ENCODE data around the gene VPS37C. TPM values are rescaled to one million over a fixed set of nuclear protein-coding genes. Genes with fewer than 3 reads are reported as not detected.

VPS37C gene
- total RNA-seq, 3 donors from 2014 or later (not counting 1 experiment from before 2014, with no cell fraction given), result 6.4 to 6.9 (median 6.5) TPM

GRCh38 chr11:61174273-61174672 lies 13.0 kb upstream of the VPS37C start:
- Mint-ChIP-seq H3K4me1 (peaks cover 11 to 13% of the 10 kb centered on the region in 2 donors), H3K36me3 (no peaks in the 10 kb centered on the region), H3K9me3 (no peaks in the 10 kb centered on the region), H3K27ac (no peak overlapping the region), H3K4me3 (no peak overlapping the region), H3K27me3 (ENCODE audit: low read depth in 2 of 2) (peaks cover 9 to 29% of the 10 kb centered on the region in 2 donors)
- TF ChIP-seq CTCF (IDR thresholded peaks at IDR 0.05), result no peak
- no peaks in the 10 kb centered on the region for H3K9me3 ChIP-seq (ENCODE audit: control insufficient read depth, insufficient read depth, low read length)
- H3K4me1 ChIP-seq (ENCODE audit: control insufficient read depth, insufficient read depth, low read length), result no peaks in the 10 kb centered on the region
- intact Hi-C loops (cut with micrococcal nuclease), result no loop called here
- 73% methylated on average over 6 of the region's 6 CpGs for WGBS (ENCODE audit: insufficient coverage)
- no peak for DNase-seq
- no peak overlapping the region for H3K27ac ChIP-seq (ENCODE audit: low read length)
- no peak for ATAC-seq
- no peak overlapping the region for H3K4me3 ChIP-seq (ENCODE audit: low read length)
- H3K36me3 ChIP-seq (ENCODE audit: control insufficient read depth, insufficient read depth, low read length), result no peaks in the 10 kb centered on the region
- peaks cover 2% of the 10 kb centered on the region for H3K27me3 ChIP-seq (ENCODE audit: control insufficient read depth, insufficient read depth, low read length)

GRCh38 chr11:61173456-61173855 lies 12.2 kb upstream of the VPS37C start:
- H3K27me3 Mint-ChIP-seq (ENCODE audit: low read depth in 2 of 2), result peaks cover 9 to 27% of the 10 kb centered on the region in 2 donors

GRCh38 chr11:61172888-61173287 lies 11.7 kb upstream of the VPS37C start:
- Mint-ChIP-seq H3K27ac (no peak overlapping the region), H3K4me1 (peaks cover 11 to 13% of the 10 kb centered on the region in 2 donors), H3K27me3 (ENCODE audit: low read depth in 2 of 2) (peaks cover 9 to 27% of the 10 kb centered on the region in 2 donors), H3K9me3 (no peaks in the 10 kb centered on the region), H3K36me3 (no peaks in the 10 kb centered on the region), H3K4me3 (no peak overlapping the region)
- Histone ChIP-seq H3K4me3 (ENCODE audit: low read length) (no peak overlapping the region), H3K27me3 (ENCODE audit: control insufficient read depth, insufficient read depth, low read length) (peaks cover 2% of the 10 kb centered on the region), H3K36me3 (ENCODE audit: control insufficient read depth, insufficient read depth, low read length) (no peaks in the 10 kb centered on the region), H3K9me3 (ENCODE audit: control insufficient read depth, insufficient read depth, low read length) (no peaks in the 10 kb centered on the region), H3K27ac (ENCODE audit: low read length) (no peak overlapping the region), H3K4me1 (ENCODE audit: control insufficient read depth, insufficient read depth, low read length) (peaks cover 3% of the 10 kb centered on the region)
- ATAC-seq (no peak), DNase-seq (no peak)
- no peak for TF ChIP-seq CTCF (IDR thresholded peaks at IDR 0.05)
- 84% methylated on average over 3 of the region's 3 CpGs for WGBS (ENCODE audit: insufficient coverage)
- intact Hi-C loops (cut with micrococcal nuclease), result no loop called here

More at GRCh38 chr11:61173456-61173855, 12.2 kb upstream of the VPS37C start:
- ATAC-seq, result no peak
- H3K4me3 ChIP-seq (ENCODE audit: low read length), result no peak overlapping the region
- intact Hi-C loops (cut with micrococcal nuclease), result no loop called here
- Mint-ChIP-seq H3K4me1 (peaks cover 11 to 13% of the 10 kb centered on the region in 2 donors), H3K4me3 (no peak overlapping the region), H3K36me3 (no peaks in the 10 kb centered on the region), H3K9me3 (no peaks in the 10 kb centered on the region), H3K27ac (no peak overlapping the region)
- no peaks in the 10 kb centered on the region for H3K4me1 ChIP-seq (ENCODE audit: control insufficient read depth, insufficient read depth, low read length)
- no peaks in the 10 kb centered on the region for H3K36me3 ChIP-seq (ENCODE audit: control insufficient read depth, insufficient read depth, low read length)
- no peak for DNase-seq
- H3K27me3 ChIP-seq (ENCODE audit: control insufficient read depth, insufficient read depth, low read length), result peaks cover 2% of the 10 kb centered on the region
- WGBS (ENCODE audit: insufficient coverage), result 90% methylated on average over 4 of the region's 4 CpGs
- H3K9me3 ChIP-seq (ENCODE audit: control insufficient read depth, insufficient read depth, low read length), result no peaks in the 10 kb centered on the region
- no peak overlapping the region for H3K27ac ChIP-seq (ENCODE audit: low read length)
- no peak for TF ChIP-seq CTCF (IDR thresholded peaks at IDR 0.05)

- H3K9me3 ChIP-seq (ENCODE audit: control insufficient read depth, insufficient read depth, low read length), result no peaks in the 10 kb centered on the region
- peaks cover 3% of the 10 kb centered on the region for H3K4me1 ChIP-seq (ENCODE audit: control insufficient read depth, insufficient read depth, low read length)
- no peak for TF ChIP-seq CTCF (IDR thresholded peaks at IDR 0.05)
- Mint-ChIP-seq H3K27me3 (ENCODE audit: low read depth in 2 of 2) (peaks cover 9 to 27% of the 10 kb centered on the region in 2 donors), H3K9me3 (no peaks in the 10 kb centered on the region), H3K4me1 (peaks cover 11 to 13% of the 10 kb centered on the region in 2 donors), H3K36me3 (no peaks in the 10 kb centered on the region), H3K4me3 (no peak overlapping the region), H3K27ac (no peak overlapping the region)
- intact Hi-C loops (cut with micrococcal nuclease), result no loop called here
- H3K27me3 ChIP-seq (ENCODE audit: control insufficient read depth, insufficient read depth, low read length), result peaks cover 2% of the 10 kb centered on the region
- H3K4me3 ChIP-seq (ENCODE audit: low read length), result no peak overlapping the region
- H3K27ac ChIP-seq (ENCODE audit: low read length), result no peak overlapping the region
- H3K36me3 ChIP-seq (ENCODE audit: control insufficient read depth, insufficient read depth, low read length), result no peaks in the 10 kb centered on the region
- DNase-seq (no peak), ATAC-seq (no peak)
- 35% methylated on average over 5 of the region's 5 CpGs for WGBS (ENCODE audit: insufficient coverage)
These were observed 11.1 kb upstream of the VPS37C start for GRCh38 chr11:61172356-61172755.
